Endometrial microvascular endothelial cells (primary cell): ENCODE results near the gene SLX9. TPM values are rescaled to one million over a fixed set of nuclear protein-coding genes. Genes with fewer than 3 reads are reported as not detected.

Source experiments
- in situ Hi-C: cut with HindIII; loops from 2 replicates; pipeline ENCODE4 v1.10.0; 2017; ENCODE audit warnings: low sequenced_read_pairs, low pct_unique_long_range_greater_than_20kb; ENCODE audit errors: inconsistent ontology term
- total RNA-seq: library from RNA; depleted of rRNA; stranded (reverse); fragments of >200 nt; gene quantifications from one replicate; pipeline ENCODE4 v1.2.3, GENCODE V29; 2015; ENCODE audit errors: inconsistent ontology term

Gene SLX9
- total RNA-seq, 1 donor from 2014 or later: 33.3 TPM

DNA sequence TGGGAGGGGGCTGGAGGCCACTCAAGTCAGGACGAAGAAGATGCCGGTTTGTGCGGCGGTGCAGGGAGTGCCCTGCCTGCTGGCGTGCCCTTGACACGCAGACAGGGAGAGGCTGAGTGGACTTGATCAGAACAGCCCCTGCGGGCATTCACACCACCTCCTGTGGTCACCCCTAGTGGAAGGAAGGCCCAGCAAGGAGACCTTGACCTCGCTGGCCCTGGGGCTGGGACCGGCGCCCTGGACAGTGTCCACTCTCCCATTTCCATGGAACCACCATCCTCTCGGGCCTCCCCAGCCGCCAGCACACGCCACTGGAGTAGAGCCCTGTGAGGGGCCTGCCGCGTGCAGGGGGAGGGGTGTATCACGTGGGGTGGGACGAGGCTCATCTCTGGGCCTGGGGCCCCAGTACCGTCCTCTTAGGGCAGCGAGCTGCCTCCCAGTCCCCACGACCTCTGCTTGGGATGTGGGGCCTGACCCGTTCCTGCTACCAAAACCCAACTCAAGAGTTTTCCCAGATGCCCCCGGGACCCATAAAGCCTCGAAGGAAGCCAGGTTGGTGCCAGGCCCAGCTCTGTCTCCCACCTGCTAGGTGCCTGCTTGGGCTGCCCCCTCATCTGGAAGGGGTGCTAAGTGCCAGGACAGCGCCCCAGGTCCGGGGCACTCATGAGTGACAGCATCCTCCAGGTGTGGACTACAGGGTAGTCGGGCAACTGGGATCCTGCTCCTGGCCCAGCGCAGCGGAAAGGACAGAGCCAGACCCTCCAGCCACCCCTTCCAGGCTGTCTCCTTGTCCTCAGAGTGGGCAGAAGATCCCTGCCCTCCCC, 62.8 kb downstream of the SLX9 start:
- in situ Hi-C loops: no loop called here

DNA sequence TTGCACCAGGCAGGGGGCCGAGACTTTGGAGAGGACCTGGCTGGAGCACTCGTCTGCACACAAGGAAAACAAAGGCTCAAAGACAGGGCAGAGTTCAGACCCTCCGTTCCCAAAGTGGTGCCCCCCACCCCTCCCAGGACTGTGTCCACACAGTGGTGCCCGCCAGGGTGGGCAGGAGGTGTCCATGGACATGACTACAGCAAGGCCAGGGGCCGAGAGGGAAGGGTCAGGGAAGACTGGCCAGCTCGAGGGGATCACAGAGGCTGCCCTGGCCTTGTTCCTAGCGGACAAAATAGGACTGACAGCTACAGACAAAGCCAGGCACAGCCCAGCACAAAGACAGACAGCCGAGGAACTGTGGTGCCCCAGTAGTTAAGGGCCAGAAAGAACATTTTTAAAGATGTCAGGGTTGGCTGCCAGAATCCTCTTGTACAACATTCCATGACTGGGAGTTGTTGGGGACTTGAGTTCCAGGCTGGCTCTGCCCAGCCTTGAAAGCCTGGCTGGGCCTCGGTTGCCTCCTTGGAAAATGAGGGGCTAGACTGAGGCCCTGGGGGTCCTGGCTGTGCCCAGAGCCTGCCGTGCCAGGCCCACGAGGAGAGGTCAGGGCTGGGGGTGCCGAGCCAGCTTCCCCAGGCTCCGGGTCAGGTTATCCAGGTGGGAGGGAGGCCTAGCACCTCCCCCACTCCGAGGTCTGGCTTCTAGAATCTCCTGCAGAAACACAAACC, 63.7 kb downstream of the SLX9 start:
- in situ Hi-C loops: no loop called here

DNA sequence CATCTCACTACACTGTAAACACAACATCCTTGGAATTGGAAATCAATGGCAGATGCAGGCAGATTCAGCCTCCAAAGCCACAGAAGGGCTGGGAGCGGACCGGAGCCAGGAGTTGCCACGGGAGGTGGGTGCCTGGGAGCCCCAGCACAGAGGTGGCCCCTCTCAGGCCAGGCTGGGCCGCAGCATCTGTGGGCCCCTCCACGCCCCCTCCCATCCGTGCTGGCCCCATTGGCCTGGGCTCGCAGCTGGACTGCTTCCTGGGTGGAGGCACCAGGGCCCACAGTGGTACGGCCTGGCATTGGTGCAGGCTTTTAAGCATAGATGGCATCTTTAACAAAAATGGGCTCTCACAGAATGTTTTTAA, 64.2 kb downstream of the SLX9 start:
- in situ Hi-C loops: no loop called here

DNA sequence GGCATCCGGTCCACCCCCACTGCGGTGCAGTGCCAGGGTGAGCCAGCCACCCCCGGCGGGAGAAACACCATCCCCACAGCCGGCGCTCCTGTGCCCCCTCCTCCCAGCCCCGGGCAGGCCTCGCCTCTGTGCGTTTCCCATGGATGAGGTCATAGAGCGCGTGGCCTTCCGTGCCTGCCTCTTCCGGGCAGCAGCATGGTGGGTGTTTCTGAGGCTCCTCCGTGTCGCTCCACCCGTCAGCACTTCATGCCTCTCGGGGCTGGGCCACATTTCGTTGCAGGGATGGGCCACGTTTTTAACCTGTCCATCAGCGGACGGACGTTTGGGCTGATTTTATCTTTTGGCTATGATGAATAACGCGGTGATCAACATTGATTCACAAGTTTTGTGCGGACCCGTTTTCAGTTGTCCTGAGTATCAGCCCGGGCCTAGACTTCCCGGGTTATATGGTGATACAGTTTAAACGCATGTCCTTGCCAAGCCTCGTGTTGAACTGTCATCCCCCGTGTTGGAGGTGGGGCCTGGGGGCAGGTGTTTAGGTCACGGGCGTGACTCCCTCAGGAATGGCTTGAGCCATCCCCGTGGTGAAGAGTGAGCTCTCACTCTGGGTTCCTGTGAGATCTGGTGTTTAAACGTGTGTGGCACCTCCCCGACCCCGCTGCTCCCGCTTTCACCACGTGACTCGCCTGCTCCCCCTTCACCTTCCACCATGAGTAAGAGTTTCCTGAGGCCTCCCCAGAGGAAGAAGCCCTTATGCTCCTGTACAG, 64.8 kb downstream of the SLX9 start:
- in situ Hi-C loops: no loop called here

DNA sequence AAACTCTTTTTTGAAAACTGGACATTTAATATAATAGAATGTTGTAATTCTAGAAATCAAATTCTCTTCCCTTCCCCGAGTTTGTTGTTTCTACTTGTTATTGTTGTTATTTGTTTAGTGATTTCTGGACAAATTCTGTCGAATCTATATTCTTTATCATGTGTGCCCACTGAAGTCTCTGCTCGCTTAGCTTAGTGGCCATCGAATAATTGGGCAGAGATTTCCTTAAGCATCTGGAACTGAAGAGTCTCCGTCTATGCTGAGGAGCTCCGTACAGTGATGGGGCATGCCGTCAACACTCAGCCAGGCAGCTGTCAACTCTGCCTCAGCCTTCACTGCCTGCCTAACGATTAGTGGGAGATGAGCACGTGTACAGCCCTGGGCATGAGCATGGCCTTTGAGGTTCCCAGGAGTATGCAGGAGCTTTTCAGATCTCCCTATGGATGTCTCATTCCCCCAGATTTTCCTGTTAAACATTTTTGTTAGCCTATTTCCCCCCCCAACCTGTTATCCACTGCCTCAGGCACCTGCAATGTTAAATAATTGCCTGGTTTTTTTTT, 66.8 kb downstream of the SLX9 start:
- in situ Hi-C loops: no loop called here

DNA sequence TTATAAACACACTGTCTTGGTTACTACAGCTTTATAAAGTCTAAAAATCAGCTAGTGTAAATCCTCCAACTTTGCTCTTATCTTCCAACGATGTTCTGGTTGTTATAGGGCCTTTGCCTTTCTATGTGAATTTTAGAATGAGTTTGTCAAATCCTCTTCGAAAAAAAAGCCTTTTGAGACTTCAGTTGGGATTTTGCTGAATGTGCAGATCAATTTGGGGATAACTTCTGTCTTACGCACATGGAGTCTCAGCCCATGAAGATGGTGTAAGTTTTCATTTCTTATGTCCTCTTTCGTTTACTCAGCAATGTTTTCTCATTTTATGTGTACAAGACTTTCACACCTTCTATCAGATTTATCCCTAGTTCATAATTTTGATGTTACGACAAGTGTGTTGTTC, 69.8 kb downstream of the SLX9 start:
- in situ Hi-C loops: loop anchor here (10.0 kb wide), 1 partner anchor 115 kb away; no protein-coding TSS in a partner anchor

DNA sequence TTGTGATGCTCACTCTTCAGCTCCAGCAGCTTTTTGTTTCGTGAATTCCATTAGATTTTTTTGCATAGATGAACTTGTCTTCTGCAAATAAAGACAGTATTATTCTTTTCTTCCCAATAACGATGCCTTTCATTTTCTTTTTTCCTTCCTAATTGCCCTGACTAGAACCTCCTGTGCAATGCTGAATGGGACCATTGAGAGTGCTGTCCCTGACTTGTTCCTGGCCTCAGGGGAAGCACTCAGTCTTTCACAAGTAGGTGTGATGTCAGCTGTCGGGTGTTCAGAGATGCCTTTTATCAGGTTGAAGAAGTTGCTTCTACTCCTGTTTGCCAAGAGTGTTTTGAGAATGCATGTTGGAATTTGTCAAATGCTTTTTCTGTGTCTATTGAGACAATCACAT, 70.3 kb downstream of the SLX9 start:
- in situ Hi-C loops: loop anchor here (10.0 kb wide), 1 partner anchor 115 kb away; no protein-coding TSS in a partner anchor

DNA sequence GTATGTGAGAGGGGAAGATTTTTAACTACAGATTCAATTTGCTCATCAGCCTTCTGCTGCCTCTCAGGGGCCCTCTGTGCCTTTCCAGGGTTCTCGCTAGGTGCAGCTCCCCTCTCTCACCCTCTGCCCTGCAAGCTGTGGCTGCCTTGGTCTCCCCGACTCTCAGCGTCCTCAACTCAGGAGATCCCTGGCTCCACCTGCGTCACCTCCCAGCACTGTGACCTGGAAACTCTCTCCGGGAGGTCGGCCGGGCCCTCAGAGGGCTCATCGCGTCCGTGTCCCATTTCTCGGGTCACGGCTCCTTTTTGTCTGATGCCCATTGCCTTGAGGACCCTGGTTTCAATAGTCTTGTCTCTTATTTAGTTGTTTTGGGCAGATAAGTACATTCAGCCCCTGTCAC, 71.0 kb downstream of the SLX9 start:
- in situ Hi-C loops: loop anchor here (10.0 kb wide), 1 partner anchor 114 kb away; no protein-coding TSS in a partner anchor

DNA sequence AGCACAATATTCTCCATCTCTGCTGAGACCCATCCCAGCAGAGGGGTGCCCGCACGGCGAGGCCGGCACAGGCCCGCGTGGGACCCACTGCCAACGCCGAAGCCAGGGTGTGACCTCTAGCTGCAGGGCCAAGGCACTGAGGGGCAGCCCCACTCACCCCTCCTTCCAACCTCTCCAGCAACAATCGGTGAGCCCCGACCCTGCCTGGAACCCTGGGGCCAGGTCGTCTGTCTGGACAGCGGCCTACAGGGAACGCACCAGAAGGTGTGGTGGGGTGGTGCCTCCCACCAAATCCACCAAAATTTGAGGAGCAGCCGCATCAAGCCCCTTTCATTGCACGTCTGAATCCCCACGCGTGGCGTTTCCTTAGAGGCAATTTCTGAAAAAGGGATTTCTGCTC, 71.6 kb downstream of the SLX9 start:
- in situ Hi-C loops: loop anchor here (10.0 kb wide), 1 partner anchor 113 kb away; no protein-coding TSS in a partner anchor

DNA sequence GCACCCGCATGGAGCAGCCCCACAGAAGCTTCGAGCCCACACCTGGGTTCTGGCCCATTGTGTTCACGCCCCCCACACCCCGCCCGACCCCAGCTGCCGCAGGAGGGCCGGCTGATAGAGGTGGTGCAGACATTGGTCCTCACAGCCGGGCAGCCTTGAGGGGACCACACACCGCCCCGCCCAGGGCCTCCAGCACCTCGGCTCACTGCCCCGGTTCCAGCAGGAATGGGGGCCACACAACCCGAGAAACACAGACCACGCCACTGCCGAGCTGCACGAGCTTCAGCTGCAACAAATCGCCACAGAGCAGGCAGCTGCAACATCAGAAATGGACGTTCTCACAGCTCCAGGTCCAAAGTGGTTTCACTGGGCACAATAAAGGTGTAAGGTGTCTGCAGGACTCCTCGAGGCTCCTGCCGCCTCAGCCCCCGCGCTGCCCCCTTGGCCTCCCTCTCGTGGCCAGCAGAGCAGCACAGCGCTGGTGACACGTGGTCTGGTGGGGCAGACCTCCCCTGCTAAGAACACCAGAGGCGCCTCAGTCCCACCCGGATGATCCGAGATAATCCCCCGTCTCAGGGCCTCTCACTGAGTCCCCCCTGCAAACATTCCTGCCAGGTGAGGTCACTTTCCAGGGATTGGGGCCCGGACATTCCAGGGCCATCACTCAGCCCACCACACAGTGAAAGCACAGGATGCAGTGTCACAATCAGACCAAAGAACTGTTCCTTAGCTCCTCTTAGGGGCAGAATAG, 72.3 kb downstream of the SLX9 start:
- in situ Hi-C loops: loop anchor here (10.0 kb wide), 1 partner anchor 113 kb away; no protein-coding TSS in a partner anchor

DNA sequence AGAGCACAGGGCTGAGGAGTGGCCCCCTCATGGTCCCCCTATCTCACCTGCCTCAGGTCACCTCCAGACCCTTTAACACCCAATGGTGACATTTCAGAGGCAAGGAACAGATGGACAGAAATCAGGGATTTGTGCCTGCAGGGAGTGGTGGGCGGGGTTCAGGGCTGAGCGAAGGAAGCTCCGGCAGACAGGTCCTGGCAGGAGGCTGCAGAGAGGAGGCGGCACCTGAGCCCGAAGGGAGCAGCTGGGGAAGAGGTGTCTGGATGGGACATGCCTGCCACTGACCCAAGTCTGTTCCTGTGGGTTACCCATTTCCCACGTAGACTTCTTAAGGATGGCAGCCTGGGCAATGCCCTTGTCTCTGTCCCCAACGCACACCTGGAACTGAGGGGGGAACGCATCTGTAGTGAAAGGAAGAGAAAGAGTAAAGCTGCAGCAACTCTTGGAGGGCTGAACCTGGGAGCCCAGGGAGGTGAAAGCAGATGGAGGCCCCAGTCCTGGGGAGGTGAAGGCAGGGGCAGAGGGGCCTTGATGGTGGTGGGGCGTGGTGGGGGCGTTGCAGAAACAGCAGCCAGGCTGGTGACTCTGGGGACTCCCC, 72.9 kb downstream of the SLX9 start:
- in situ Hi-C loops: loop anchor here (10.0 kb wide), 1 partner anchor 112 kb away; no protein-coding TSS in a partner anchor

DNA sequence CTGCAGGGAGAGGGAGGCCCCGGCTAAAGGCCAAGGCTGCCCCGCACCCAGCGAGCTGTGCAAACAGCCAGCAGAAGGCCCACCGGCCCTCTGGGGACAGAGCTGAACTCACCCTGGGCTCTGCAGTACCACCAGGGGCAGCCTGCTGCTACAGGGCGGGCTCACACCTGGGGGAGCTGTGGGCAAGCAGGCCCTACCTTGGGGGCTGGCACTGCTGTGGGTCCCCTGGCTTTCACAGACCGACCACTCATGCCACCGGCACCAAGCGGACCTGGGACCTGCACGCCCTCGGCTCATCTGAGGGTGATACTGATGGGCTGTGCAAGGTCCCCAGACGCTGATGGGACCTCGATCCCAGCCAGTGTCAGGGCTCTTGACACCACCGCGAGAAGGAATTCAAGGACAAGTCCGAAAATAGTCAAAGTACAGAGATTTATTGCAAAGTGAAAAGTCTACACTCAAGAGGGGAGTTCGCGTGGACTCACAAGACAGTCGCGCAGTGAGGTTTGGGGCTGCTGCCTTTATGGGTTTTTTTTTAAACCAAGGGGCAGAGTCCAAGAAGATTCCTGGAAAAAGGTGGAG, 73.5 kb downstream of the SLX9 start:
- in situ Hi-C loops: loop anchor here (10.0 kb wide), 1 partner anchor 111 kb away; no protein-coding TSS in a partner anchor

DNA sequence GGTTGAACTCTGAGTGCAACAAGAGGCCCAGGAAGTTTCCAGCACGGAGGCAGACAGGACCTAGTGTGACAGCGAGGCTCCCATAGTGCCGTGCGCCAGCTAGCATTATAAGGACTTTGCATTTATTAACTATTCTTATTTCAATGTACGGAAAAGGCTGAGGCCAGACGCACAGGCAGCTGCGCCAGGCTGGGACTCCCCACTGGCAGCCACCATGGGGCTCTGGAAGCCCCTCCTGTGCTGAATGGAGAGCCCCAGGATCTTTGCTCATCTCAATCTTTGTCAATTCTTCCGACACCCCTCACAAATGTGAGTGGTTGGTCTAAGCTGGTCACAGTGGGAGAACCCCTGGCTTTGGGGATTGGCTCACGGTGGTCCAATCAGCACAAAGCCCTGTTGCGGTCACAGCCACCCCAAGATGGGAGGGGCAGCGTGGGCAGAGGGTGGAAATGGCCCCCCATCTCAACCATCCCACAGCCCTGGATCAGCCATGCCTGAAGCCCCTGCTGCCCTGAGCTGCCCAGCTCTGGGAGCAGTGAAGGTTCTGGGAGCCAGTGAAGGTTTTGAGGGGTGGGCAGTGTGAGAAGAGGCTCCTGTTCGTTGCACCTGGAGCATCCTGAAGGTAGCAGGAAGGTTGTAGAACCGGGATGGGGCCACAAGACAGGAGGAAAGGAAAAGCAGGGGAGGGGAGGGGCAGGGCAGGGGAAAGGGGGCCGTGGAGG, 75.1 kb downstream of the SLX9 start:
- in situ Hi-C loops: loop anchor here (10.0 kb wide), 1 partner anchor 110 kb away; no protein-coding TSS in a partner anchor

DNA sequence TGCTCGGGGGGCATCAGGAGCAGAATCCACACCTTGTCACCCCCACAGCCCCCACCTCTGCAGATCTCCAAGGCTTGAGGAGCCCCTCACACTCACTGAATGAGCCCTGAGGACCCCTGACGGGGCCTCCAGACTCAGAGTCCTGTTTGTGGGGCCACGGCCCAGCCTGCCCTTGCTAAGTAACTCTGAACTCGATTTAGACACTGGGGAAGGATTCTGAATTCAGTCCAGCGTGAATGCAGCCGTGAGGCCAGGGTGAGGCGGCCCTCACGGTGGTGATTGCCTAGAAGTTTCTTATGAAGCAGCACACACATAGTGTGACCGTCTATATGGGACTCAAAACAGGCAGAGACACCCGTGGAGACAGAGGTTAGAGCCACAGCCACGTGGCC, 75.6 kb downstream of the SLX9 start:
- in situ Hi-C loops: loop anchor here (10.0 kb wide), 1 partner anchor 109 kb away; no protein-coding TSS in a partner anchor

DNA sequence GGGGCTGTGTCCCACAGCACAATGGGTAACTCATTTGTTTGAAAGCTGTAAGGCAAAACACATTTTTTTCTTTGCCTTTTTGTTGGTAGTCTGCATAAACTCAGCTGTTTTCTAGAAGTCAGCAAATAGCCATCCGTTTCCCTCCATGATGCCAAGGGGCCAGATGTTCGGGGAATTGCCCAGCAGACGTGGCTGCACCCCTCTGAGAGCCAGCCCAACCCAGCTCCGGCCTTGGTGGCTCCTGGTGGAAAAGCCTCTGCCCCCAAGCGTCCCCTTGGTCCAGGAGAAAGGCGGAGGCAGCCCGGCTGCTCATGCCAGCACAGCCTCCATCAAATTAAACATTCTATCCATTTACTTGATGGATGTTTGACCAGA, 76.2 kb downstream of the SLX9 start:
- in situ Hi-C loops: loop anchor here (10.0 kb wide), 1 partner anchor 109 kb away; no protein-coding TSS in a partner anchor

DNA sequence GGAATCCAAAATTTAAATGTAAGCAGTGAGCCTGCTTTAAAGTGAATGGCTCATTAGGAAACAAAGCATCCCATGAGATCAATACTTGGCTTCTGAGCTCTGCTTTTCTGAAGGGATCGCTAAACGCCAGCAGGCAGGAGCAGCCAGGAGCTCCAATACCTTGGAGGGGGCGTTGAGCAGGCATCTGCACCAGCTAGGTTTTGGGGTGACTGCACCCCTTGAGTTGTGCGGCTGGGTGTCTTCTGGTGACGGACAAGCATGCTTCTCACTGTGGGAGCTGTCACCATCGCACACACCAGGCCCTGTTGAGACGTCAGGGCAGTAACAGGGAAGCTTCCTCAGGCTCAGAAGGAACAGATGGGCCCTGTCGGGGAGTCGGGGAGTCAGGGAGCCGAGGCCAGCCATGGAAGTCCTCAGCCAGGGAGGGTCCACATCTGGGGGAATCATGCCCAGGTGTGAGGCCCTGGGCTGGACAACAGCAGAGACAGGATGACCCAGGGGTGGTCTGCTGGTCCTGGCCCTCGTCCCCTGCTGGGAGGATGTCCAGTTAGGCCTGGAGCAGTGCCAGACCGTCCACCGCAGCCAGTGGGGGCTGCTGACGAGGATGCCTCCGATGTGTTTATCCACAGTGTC, 76.7 kb downstream of the SLX9 start:
- in situ Hi-C loops: loop anchor here (10.0 kb wide), 1 partner anchor 108 kb away; no protein-coding TSS in a partner anchor
